GM18502 (cell line): Measurements from ENCODE around the gene OR51D1.

Source experiments
- ATAC-seq: cut with Tn5 transposase; IDR thresholded peaks from one replicate; pipeline ENCODE4 v1.9.1; 2021; ENCODE audit warnings: mild to moderate bottlenecking; ENCODE audit not compliant: unreplicated experiment, poor library complexity

The OR51D1 gene

DNA sequence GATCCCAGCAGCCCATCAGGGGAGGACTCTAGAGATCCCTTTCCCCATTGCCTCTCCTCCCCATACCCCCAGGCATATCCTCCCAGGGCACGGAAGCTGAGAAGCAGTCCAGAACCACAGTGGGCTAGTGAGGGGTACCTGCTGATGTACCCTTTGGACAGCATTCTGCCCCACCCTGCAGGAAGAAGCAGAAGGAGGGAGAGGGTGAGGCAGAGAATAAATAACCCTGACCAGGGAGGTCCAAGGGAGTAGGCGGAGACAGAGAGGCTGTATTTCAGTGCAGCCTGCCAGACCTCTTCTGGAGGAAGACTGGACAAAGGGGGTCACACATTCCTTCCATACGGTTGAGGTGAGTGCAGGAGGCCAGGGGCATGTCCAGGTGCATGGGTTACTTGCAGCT, 6.4 kb downstream of the OR51D1 start, which contains the start of gene OR51E1:
TSS of gene OR51E1 (plus strand) at position 301 of the 400 bp plus-strand sequence. CDS start 8,545 bp downstream, outside the sequence.
- no peak for ATAC-seq

DNA sequence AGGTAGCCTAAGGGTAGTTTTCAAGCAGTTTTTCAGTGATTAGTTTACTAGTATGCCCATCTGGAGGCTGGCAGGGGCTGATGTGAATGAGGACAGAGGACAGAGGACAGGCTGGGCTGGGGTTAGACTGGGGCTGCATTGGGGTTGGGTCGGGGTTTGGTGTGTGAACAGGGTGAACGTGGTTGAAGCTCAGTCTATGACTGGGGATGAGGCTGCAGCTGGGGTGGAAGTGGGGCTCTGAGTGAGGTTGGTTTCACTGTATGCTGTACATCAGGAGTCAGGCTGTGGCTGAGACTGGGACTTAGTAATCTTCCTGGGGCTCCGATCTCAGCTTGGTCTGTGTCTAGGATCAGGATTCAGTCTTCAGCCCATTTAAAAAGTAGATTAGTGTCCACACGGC, 7.0 kb downstream of the OR51D1 start:
- ATAC-seq: no peak

DNA sequence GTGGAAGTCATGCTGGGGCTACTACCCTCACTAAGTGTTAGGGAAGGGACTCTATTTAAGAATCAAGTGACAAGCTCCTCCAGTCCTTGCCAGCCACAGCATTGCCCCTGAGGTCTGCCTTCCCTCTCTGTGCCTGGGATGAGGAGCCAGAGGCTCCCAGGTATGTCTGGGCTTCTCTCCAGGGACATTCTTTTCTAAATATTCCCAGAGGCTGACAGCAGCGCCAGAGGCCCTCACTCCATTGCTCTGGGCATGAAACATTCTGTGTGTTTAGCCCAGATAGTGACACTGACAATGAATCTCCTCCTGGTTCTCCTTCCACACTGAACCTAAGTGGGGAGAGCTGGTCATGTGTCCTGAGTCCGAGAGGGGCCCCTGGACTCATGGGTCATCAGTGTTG, 8.7 kb downstream of the OR51D1 start:
- ATAC-seq: no peak

DNA sequence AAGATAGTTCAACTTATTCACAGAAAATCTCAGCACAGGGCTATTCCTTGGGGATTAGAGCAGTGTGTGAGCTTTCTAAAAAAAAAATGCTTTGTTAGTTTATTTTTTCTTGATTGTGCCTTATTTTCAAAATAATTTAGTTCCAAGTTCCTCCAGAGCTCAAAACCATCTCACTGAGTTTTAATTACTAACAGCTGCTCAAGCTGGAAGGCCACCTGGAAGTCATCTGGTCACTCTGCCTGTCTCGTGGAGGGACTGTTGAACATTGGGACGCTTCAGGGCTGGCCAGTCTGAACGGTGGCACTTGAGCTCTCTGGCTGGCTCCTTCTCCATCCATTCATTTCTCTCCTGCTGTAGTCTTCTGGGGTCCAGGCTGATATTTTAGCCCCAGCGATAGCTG, 10.5 kb downstream of the OR51D1 start:
- ATAC-seq: no peak

DNA sequence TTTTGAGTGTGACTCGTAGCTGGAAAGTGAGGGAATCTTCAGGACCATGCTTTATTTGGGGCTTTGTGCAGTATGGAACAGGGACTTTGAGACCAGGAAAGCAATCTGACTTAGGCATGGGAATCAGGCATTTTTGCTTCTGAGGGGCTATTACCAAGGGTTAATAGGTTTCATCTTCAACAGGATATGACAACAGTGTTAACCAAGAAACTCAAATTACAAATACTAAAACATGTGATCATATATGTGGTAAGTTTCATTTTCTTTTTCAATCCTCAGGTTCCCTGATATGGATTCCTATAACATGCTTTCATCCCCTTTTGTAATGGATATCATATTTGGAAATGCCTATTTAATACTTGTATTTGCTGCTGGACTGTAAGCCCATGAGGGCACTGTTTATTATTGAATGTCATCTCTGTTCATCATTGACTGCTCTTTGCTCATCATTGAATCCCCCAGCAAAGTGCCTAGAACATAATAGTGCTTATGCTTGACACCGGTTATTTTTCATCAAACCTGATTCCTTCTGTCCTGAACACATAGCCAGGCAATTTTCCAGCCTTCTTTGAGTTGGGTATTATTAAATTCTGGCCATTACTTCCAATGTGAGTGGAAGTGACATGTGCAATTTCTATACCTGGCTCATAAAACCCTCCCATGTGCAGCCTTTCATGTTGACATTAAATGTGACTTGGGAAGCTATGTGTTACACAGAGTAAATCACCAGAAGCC, 17.5 kb downstream of the OR51D1 start:
- ATAC-seq: no peak

DNA sequence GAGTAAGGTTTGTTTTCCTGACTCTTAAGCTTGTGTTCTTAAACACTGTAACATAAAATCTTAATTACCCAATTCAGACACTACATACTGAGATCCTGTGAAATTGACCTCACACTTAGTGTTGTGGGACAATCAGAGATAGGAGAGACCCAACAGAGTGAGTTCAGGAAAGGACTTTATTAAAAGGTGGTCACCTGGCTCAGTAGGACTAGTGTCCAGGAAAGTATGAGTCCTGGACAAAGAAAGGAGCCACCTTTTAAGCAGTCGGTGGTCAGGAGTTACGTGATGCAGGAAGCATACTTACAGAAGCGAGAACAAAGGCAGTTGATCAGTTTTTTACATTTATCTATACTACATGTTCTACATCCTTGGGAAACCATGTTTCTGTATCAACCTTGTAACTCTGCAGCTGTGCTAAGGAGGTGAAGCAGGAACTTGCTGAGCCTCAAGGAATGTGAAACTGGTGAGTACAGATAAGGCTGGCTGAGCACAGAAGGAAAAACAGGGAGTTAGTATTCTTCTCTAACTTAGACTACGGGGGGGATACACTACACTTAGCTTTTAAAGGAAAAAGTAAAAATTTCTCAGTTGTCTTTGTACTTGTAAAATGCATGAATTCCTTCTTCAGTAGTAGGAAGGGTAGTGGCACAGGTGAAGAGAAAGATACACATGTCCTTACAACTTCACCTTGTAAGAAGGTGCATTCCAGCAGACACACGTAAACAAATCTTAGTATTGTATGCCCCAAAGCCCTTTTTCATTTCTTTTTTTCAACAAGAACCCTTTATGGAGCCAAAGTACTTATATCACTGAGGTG, 21.6 kb downstream of the OR51D1 start:
- ATAC-seq: no peak

DNA sequence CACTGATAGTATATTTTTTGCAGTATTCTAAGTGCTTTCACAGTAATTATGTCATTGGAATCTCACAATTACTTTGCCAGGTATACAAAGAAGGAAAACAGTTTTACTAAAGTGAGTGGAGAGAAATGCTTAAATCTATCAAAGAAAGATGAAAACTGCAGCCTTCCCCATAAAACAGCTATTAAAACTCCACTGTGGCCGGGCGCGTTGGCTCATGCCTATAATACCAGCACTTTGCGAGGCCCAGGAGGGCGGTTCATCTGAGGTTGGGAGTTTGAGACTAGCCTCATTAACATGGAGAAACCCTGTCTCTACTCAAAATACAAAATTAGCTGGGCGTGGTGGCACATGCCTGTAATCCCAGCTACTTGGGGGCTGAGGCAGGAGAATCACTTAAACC, 25.6 kb downstream of the OR51D1 start:
- ATAC-seq: no peak

DNA sequence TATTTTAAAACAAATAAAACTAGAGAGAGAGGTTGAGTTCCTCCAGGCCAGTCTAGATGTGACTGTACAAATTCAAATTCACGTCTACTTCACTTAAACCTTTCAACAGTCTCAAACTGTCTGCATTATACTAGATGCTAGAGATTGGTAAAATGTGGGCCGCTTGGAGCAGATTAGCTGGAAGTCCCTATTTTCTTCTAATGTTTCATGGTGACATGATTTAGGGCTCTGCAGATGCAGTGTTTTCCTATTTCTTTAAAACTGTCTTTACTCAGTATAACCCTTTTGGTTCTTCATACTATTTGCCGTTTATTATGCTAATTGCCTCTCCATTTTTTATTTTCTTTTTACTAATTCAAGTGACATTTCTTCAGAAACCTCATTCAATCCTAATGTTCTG, 26.9 kb downstream of the OR51D1 start:
- no peak for ATAC-seq

DNA sequence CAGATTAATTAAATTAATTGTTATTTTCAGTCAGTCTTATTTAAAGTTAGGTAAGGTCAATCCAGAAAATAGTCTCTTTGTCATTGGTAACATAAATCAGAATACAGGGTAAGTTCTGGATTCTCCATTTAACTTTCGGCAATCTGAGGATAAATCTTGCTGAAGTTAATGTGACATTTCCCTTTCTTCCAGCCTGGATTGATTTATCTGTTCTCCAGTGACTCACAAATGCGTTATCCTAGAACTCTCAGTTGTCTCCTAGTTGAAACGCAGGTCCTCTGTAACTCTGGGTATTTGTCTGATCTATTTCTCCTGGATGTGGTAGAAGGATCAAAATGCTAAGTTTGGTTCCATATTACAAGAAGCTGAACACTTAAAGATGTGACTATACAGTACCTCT, 27.5 kb downstream of the OR51D1 start:
- no peak for ATAC-seq

DNA sequence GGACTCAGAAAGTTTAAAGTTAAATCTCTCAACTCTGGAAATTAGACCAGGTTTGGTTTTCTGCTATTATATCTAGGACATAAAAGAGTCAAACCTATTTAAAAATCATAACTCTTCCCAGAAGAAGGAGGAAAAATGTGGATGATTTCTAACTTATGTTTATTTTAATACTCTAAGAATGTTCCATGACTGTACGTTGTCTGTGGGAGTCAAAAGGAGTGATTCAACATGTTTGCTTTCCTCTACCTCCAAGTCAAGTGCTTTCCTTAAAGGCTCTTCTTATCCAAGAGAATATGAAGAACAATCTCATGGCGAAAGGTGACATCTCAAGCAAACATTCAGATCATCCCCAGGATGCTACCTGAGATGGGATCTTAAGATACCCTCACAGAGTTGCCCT, 28.1 kb downstream of the OR51D1 start:
- no peak for ATAC-seq

DNA sequence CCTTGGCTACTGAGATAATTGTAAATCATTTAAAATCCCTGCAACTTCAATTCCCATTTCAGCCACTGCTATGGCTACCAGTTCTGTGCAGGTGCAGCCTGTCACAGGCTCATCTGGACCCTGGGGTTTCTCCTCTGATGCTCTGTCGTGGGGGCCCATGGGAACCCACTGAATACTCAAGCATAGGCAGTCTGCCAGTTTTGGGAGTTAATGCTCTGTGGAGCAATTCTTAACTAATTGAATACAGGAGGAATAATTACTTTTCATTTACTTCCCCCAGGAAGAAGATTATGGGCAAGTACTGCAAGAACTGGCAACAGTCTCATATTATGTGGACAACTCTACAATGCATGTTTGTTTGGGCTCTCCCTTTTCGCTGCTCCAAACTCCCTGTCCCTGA, 34.5 kb downstream of the OR51D1 start:
- no peak for ATAC-seq

DNA sequence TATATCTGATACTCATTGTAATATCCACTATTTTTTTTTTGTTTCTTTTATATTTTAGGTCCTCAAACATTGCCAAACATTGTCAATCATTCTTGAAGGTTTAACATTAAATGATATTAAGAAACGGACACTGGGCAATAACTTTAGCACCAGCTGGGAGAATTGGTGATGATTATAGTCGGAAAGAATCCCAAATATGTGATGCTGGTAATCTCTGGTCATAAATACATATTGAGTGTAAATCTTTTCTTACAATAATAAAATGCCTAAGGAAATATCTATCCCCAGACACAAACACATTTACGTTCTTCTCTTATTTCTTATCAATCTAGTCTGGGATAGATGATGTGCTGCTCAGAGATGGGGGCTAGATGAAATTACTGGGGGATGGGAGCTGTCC, 35.2 kb downstream of the OR51D1 start:
- no peak for ATAC-seq

DNA sequence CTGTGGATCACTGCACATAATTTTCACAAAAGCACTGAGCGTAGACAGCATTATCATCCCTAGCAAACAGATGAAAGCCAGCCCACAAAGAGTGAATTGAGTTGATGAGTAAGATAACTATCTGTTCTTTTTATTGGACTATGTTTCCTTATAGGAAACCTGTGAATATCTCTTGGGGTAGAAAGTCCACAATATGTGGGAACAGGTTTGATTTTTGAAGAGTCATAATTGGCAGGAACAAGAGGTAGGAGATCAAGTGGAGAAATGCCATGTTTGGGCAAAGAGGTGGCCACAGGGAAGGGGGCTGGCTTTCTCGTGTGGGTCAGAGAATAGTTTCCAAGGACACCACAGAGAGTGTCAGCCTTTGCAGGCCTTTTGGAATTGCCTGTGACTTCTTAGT, 36.5 kb downstream of the OR51D1 start:
- ATAC-seq: no peak

DNA sequence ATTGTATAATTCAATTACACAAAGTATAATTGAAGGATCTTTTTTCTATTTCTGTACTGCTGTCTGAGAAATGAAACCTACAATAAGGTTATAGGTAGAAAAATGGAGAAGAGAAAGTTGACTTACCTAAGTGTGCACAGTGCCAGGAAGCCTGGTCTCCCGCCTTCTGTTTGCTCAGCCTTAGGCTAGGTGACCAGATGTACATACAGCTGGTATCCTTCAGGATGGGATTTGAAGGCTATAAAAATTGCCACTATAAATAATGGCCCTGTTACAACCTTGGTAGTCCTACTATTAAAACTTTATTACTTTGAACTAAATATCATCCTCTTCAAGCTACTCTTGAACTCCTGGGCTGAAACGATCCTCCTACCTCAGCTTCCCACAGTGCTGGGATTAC, 40.7 kb downstream of the OR51D1 start:
- ATAC-seq: no peak

DNA sequence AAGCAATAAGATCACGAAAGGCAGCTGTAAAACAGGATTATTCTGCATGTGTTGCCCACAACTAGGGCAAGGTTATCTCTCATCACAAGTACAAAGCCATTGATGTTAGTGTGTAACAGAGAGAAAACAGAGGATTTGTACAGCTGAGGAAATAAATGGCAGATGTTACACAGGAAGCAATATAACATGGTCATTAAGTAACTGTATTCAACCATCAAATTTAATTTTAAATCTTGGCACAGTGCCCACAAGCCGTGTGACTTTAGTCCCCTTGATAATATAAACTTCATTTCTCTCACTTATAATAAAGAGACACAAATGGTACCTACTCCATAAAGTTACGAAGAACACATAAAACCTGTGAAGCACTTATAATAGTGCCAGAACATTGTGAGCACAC, 43.1 kb downstream of the OR51D1 start:
- no peak for ATAC-seq

DNA sequence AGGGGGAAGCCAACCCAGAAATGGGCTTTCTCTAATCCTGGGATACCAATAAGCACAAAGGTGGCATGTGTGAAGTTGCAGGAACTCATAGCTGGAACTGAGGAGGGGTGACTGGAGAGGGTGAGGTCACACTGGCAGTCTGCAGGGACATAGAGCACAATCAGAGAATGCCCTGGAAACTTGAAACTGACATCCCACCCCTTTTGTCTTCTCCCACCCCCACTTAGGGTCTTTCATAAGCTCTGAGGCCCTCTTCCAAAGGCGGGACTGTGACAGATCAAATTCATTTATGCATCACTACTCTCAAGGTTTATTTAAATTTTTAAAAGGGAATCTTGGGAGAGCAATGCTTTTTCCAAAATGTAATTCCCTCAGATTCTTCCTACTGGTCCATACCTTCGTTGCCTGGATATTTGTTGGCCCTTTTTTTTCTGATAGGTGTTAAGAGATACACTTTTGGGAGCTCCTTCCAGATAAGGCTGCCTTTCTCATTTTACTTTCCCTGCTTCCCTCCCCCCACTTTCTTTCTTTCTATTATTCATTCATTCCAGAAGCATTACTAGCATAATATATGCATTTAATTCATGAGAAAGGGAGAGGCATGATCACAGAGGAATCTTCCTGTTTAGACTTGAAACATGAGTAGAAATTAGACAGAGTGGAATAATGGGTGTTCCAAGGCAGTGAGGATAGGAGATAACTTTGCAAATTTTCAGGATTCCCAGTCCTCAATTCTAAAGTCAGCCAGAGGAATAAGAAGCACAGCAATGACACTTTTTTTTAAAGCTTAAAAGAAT, 45.5 kb downstream of the OR51D1 start:
- no peak for ATAC-seq

DNA sequence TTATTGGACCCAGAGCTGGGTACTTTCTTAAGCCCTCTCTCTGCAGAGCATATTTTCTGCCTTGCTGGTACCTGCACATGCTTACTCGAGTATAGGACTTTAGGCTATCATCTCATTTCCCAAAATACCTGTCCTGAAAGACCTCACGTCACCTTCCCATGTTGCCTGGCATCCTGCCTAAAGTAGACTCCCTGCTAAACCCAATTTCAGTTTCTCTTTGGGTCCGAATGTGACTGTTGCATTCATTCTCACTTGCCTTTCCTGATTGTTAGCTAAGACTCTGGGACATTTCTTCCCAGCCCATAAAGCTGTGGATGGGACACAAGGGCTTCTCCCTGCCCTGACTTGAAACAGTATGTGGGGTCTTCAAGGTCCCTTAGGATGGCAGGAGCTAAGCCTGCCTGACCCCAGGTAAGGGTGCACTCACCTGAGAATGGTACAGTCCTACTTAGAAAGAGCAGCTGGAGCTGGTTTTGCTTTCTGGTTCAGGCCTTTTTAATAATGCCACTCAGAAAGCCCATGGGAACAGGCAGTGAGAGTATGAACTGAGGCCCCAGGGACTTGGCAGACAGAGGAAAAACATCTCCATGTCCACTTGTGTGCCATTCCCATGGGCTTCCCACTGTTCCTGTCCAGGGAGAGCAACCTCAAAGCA, 47.5 kb downstream of the OR51D1 start:
- ATAC-seq: no peak
